Brain microvascular endothelial cell (primary cell): ENCODE measurements around the gene ZFYVE1.

Source experiments
- DNase-seq: peaks from one replicate; pipeline ENCODE4 v3.0.0-alpha.2; 2020
- H3K27ac ChIP-seq: fragments of 250-450 bp; sonication (Bioruptor Pico); 2 replicates; pipeline ENCODE4 v1.5.1; 2020; ENCODE audit warnings: mild to moderate bottlenecking, moderate library complexity
- H3K27me3 ChIP-seq: fragments of 250-450 bp; sonication (Bioruptor Pico); replicated peaks from 2 replicates; pipeline ENCODE4 v1.5.1; 2020; ENCODE audit warnings: mild to moderate bottlenecking
- H3K36me3 ChIP-seq: fragments of 250-450 bp; sonication (Bioruptor Pico); replicated peaks from 2 replicates; pipeline ENCODE4 v1.5.1; 2020; ENCODE audit warnings: mild to moderate bottlenecking
- H3K4me3 ChIP-seq: 2 replicates; pipeline ENCODE4 v1.5.1; 2011; ENCODE audit warnings: low read depth, mild to moderate bottlenecking, control low read depth, low read length, moderate library complexity
- in situ Hi-C: cut with HindIII; loops from 2 replicates; pipeline ENCODE4 v1.10.0; 2017; ENCODE audit warnings: low sequenced_read_pairs, low pct_ligation_motif_present
- TF ChIP-seq, protein P1 (sequence below): IDR thresholded peaks from 2 replicates; pipeline ENCODE4 v1.5.1; 2011; ENCODE audit warnings: low read depth, mild to moderate bottlenecking, moderate library complexity, low read length, control low read depth, inconsistent platforms; ENCODE audit errors: missing control alignments

The ZFYVE1 gene

DNA sequence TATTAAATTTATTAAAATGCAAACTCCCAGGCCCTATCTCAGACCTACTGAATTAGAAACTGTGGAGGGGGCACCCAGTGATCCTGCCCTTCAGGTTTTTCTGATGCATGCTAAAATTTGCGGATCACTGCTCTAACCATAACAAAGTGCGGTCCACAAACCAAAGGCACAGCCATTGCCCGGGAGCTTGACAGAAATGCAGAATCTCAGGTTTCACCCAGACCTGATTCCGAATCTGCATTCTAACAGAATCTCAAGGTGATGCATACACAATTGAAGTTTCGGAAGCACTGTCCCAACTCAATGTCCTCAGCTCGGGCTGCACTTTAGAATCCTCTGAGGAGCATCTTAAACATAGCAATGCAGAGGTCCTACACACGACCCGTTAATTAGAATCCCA is 46.0 kb downstream of the ZFYVE1 start:
- no peaks in the 10 kb centered on the region for H3K27me3 ChIP-seq
- TF ChIP-seq, protein P1, sequence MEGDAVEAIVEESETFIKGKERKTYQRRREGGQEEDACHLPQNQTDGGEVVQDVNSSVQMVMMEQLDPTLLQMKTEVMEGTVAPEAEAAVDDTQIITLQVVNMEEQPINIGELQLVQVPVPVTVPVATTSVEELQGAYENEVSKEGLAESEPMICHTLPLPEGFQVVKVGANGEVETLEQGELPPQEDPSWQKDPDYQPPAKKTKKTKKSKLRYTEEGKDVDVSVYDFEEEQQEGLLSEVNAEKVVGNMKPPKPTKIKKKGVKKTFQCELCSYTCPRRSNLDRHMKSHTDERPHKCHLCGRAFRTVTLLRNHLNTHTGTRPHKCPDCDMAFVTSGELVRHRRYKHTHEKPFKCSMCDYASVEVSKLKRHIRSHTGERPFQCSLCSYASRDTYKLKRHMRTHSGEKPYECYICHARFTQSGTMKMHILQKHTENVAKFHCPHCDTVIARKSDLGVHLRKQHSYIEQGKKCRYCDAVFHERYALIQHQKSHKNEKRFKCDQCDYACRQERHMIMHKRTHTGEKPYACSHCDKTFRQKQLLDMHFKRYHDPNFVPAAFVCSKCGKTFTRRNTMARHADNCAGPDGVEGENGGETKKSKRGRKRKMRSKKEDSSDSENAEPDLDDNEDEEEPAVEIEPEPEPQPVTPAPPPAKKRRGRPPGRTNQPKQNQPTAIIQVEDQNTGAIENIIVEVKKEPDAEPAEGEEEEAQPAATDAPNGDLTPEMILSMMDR = no peak
- no peak overlapping the region for H3K4me3 ChIP-seq
- no peak for DNase-seq
- in situ Hi-C loops = no loop called here
- H3K36me3 ChIP-seq = peaks cover 32% of the 10 kb centered on the region
- H3K27ac ChIP-seq = no peak overlapping the region

DNA sequence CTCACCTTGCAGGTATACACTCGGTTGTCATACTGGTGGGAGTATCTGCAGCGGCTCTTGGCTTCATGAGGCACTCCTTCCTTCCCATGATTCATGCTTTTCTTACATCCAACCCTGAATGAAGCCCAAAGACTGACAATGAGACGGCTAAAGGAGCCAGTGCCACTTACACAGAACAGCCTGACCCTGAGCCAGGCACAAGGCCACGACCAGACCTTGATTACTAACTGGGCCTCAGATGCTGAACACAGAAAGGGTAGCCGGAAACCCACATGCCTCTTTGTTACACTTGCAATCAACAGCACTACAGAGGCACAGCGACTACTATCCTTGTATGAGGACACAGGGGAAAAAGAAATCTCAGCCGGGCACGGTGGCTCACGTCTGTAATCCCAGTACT is 48.0 kb downstream of the ZFYVE1 start:
- no peaks in the 10 kb centered on the region for H3K27me3 ChIP-seq
- H3K27ac ChIP-seq = no peak overlapping the region
- DNase-seq = no peak
- H3K36me3 ChIP-seq = peaks cover 45% of the 10 kb centered on the region
- H3K4me3 ChIP-seq = no peak overlapping the region
- TF ChIP-seq, protein P1 = no peak
- in situ Hi-C loops = no loop called here

DNA sequence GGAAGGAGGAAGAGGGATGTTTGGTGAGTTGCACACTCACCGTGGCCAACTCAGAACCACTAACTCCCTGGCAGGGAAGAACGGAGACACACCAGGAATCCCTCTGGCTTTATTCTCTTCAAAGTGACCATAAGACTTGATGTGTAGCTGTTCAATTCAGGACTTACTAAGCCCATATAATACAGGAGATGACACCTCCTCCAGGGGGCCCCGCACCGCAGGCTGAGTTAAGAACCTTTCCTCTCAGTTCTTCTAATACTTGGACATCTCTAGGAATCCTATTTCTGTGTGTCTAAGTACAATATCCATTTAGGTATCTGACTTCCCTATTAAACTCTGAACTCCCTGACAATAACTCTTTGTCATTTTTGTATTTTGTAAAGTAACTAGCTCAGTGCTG is 51.1 kb downstream of the ZFYVE1 start:
- TF ChIP-seq, protein P1 = peak; percentile 47
- DNase-seq = peak; percentile 10
- H3K36me3 ChIP-seq = peaks cover 54% of the 10 kb centered on the region
- H3K27ac ChIP-seq = no peak overlapping the region
- in situ Hi-C loops = no loop called here
- no peak overlapping the region for H3K4me3 ChIP-seq
- H3K27me3 ChIP-seq = no peaks in the 10 kb centered on the region

DNA sequence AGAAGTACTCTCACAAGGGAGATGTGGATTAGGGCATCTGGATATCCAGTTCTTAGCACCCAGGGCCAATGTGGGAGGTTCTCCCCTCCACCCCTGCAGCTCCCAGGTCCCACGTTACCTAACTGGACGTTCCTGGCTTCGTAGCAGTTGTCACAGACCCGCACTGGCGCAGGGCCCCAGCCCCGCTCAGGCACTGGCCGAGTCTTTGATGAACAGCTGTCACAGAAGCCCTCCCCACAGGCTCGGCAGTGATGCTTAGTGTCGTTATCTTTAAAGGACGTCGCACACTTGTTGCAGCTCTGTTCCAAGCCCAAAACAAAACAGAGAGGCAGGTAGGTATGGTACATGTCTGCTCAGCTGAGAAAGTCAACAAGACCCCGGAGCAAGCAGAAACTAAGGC is 52.2 kb downstream of the ZFYVE1 start:
- Histone ChIP-seq H3K27me3 (no peaks in the 10 kb centered on the region), H3K4me3 (no peak overlapping the region), H3K27ac (no peak overlapping the region), H3K36me3 (peaks cover 57% of the 10 kb centered on the region)
- TF ChIP-seq, protein P1 = no peak
- in situ Hi-C loops = no loop called here
- DNase-seq = no peak

DNA sequence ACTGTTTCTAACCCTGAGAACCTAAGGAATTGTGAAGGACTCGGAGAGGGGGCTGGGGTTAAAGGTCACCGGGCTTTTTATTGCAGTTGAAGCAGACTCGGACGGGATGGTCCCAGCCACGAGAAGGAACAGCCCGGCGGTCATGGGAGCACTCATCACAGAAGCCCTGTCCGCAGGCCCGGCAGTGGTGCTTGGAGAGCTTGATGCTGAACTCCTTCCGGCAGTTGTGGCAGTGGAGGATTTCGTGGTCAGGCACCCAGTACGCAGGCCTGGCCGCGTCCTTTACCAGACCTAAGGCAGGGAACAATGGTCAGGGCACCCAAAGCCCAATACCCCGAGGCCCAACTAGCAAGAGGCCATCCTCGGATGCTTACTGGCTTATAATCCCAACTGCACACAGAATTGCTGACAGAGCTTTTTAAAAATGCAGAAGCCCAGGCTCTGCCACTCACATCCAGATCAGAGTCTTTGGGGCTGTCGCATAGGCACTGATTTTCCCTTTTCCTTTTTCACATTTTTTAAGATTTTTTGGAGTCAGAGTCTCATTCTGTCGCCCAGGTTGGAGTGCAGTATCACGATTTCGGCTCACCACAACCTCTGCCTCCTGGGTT is 56.0 kb downstream of the ZFYVE1 start:
- Histone ChIP-seq H3K27ac (no peak overlapping the region), H3K36me3 (peaks cover 52% of the 10 kb centered on the region), H3K4me3 (no peak overlapping the region), H3K27me3 (no peaks in the 10 kb centered on the region)
- DNase-seq = no peak
- in situ Hi-C loops = no loop called here
- TF ChIP-seq, protein P1 = no peak

DNA sequence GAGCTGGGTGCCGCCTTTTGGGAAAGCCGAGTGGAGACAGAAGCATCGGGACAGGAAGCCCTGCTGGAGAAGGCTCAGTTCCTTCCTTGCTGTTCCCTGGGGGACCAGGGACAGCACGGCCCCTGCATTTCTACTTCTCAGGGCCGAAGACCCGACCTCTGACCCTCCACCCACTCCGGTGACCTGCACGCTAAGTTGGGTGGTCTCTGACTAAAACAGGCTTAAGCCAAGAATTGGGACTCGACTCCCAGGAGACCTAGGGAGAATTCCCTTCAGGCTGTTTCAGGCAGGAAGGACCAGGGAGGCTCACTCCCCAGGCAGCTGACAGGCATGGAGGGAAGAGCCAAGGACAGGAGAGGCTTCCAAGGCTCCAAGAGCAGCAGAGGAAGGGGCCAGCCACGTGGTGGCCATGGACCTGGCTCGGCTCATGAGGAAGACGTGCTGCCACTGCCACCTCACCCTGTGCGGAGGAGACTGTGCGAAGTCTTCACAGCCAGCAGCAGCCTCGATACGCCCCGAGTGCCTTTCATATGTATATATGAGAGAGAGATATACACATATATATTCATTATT is 56.8 kb downstream of the ZFYVE1 start:
- TF ChIP-seq, protein P1 = no peak
- Histone ChIP-seq H3K4me3 (no peak overlapping the region), H3K27me3 (no peaks in the 10 kb centered on the region), H3K27ac (no peak overlapping the region), H3K36me3 (peaks cover 44% of the 10 kb centered on the region)
- in situ Hi-C loops = no loop called here
- no peak for DNase-seq
